Measurements from ENCODE around the gene PPP2R5C.

Gene PPP2R5C

DNA sequence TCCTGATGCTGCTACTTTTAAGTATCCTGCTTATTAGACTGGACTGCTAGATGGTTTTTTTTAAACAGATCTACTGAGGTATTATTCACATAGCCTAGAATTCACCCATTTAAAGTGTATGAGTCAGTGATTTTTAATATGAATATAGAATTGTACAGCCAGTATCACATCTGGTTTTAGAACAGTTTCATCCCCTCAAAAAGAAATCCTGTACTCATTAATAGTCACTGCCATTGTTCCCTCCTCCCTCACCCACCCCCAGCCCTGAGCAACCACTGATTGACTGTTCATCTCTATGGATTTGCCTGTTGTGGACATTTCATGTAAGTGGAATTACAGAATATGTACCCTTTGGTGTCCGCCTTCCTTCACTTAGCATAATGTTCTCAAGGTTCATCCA lies 98.4 kb downstream of the PPP2R5C start:
- Histone ChIP-seq H3K4me1 (ENCODE audit: insufficient read depth, low read length) (no peaks in the 10 kb centered on the region), H3K27me3 (ENCODE audit: insufficient read depth, low read length, poor library complexity) (no peaks in the 10 kb centered on the region), H3K27ac (ENCODE audit: low read length) (no peak overlapping the region), H3K4me2 (ENCODE audit: insufficient read depth, low read length) (no peak overlapping the region), H3K36me3 (ENCODE audit: insufficient read depth, low read length) (peaks cover 79% of the 10 kb centered on the region), H3K79me2 (ENCODE audit: insufficient read depth, low read length) (peaks cover 96% of the 10 kb centered on the region), H2AFZ (ENCODE audit: low read depth, low read length) (no peak overlapping the region), H3K9ac (ENCODE audit: low read depth, low read length) (no peak overlapping the region), H4K20me1 (ENCODE audit: insufficient read depth, low read length) (peaks cover 39% of the 10 kb centered on the region), H3K4me3 (ENCODE audit: low read depth in 1 of 2, low read length in 2 of 2) (no peak overlapping the region), H3K9me3 (ENCODE audit: insufficient read depth, low read length, severe bottlenecking) (no peaks in the 10 kb centered on the region)
- no peak for DNase-seq
- TF ChIP-seq, protein P1, sequence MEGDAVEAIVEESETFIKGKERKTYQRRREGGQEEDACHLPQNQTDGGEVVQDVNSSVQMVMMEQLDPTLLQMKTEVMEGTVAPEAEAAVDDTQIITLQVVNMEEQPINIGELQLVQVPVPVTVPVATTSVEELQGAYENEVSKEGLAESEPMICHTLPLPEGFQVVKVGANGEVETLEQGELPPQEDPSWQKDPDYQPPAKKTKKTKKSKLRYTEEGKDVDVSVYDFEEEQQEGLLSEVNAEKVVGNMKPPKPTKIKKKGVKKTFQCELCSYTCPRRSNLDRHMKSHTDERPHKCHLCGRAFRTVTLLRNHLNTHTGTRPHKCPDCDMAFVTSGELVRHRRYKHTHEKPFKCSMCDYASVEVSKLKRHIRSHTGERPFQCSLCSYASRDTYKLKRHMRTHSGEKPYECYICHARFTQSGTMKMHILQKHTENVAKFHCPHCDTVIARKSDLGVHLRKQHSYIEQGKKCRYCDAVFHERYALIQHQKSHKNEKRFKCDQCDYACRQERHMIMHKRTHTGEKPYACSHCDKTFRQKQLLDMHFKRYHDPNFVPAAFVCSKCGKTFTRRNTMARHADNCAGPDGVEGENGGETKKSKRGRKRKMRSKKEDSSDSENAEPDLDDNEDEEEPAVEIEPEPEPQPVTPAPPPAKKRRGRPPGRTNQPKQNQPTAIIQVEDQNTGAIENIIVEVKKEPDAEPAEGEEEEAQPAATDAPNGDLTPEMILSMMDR (IDR thresholded peaks at IDR 0.05; ENCODE audit: borderline replicate concordance, extremely low read depth, low read length, poor library complexity, severe bottlenecking): no peak
- no peak for TF ChIP-seq EZH2 (IDR thresholded peaks at IDR 0.05; ENCODE audit: borderline replicate concordance, low read depth, low read length, severe bottlenecking)
- ATAC-seq (ENCODE audit: insufficient read depth, low read depth): no peak

DNA sequence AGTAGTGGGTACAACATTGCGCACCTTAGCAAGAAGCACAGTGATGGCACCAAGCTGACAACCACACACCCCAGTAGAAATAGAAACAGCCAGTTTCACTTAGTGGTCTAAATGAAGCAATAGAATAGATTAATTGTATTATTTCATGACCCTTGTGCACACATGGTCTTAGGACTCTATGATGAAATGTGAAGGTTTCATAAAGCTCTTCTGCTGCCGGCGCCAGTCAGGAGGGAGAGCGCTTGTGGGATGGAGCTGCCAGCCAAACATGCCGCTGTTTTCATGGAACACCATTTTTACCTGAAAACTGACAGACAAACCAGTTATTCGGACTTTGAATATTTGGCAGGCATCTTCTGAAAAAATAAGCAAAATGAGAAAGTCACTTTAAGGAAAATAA lies 100.0 kb downstream of the PPP2R5C start:
- Histone ChIP-seq H3K4me1 (ENCODE audit: insufficient read depth, low read length) (no peaks in the 10 kb centered on the region), H3K27ac (ENCODE audit: low read length) (no peak overlapping the region), H3K9me3 (ENCODE audit: insufficient read depth, low read length, severe bottlenecking) (no peaks in the 10 kb centered on the region), H3K4me2 (ENCODE audit: insufficient read depth, low read length) (no peak overlapping the region), H3K4me3 (ENCODE audit: low read depth in 1 of 2, low read length in 2 of 2) (no peak overlapping the region), H4K20me1 (ENCODE audit: insufficient read depth, low read length) (peaks cover 32% of the 10 kb centered on the region), H3K36me3 (ENCODE audit: insufficient read depth, low read length) (peaks cover 74% of the 10 kb centered on the region), H2AFZ (ENCODE audit: low read depth, low read length) (no peak overlapping the region), H3K79me2 (ENCODE audit: insufficient read depth, low read length) (peaks cover 94% of the 10 kb centered on the region), H3K27me3 (ENCODE audit: insufficient read depth, low read length, poor library complexity) (no peaks in the 10 kb centered on the region), H3K9ac (ENCODE audit: low read depth, low read length) (no peak overlapping the region)
- DNase-seq (no peak), ATAC-seq (ENCODE audit: insufficient read depth, low read depth) (no peak)
- no peak for TF ChIP-seq EZH2 (IDR thresholded peaks at IDR 0.05; ENCODE audit: borderline replicate concordance, low read depth, low read length, severe bottlenecking)
- TF ChIP-seq, protein P1 (IDR thresholded peaks at IDR 0.05; ENCODE audit: borderline replicate concordance, extremely low read depth, low read length, poor library complexity, severe bottlenecking): no peak

- peaks cover 29% of the 10 kb centered on the region for H4K20me1 ChIP-seq (ENCODE audit: insufficient read depth, low read length)
- no peak for ATAC-seq (ENCODE audit: insufficient read depth, low read depth)
Observed at GRCh38 chr14:101862177-101862576, 100.7 kb downstream of the PPP2R5C start.

More at GRCh38 chr14:101862177-101862576, 100.7 kb downstream of the PPP2R5C start:
- Histone ChIP-seq H3K79me2 (ENCODE audit: insufficient read depth, low read length) (peaks cover 96% of the 10 kb centered on the region), H3K9ac (ENCODE audit: low read depth, low read length) (no peak overlapping the region), H3K4me3 (ENCODE audit: low read depth in 1 of 2, low read length in 2 of 2) (no peak overlapping the region), H3K9me3 (ENCODE audit: insufficient read depth, low read length, severe bottlenecking) (no peaks in the 10 kb centered on the region), H3K36me3 (ENCODE audit: insufficient read depth, low read length) (peaks cover 67% of the 10 kb centered on the region), H3K4me2 (ENCODE audit: insufficient read depth, low read length) (no peak overlapping the region), H3K27me3 (ENCODE audit: insufficient read depth, low read length, poor library complexity) (no peaks in the 10 kb centered on the region), H3K4me1 (ENCODE audit: insufficient read depth, low read length) (no peaks in the 10 kb centered on the region), H2AFZ (ENCODE audit: low read depth, low read length) (no peak overlapping the region), H3K27ac (ENCODE audit: low read length) (no peak overlapping the region)
- TF ChIP-seq EZH2 (IDR thresholded peaks at IDR 0.05; ENCODE audit: borderline replicate concordance, low read depth, low read length, severe bottlenecking): no peak
- TF ChIP-seq, protein P1 (IDR thresholded peaks at IDR 0.05; ENCODE audit: borderline replicate concordance, extremely low read depth, low read length, poor library complexity, severe bottlenecking): no peak
- no peak for DNase-seq

Measured in DND-41 (cell line).